ENCODE results near the gene COX15.

DNA sequence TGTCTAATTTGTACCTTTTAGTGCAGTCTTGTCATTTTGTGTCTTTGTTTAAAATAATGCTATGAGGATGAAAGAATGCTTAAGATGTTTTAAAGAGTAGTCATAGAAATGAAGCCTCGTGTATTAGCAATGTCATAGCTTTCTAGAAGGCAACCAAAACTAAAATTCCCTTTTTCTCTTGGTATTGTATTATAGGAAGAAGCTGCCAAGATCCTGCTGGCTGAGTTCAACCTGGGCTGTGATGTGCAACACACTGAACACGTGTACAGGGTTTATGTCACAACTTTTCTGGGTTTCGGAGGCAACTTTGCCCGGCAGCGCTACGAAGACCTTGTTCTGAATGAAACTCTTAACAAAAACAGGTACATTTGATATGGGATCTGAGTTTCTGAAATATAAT, 36.2 kb downstream of the COX15 start:
- TF ChIP-seq POLR2A (IDR thresholded peaks at IDR 0.05; ENCODE audit: extremely low read depth, insufficient read length) (no peak), MYC (IDR thresholded peaks at IDR 0.05; ENCODE audit: low read depth, low read length) (no peak), CTCF (IDR thresholded peaks at IDR 0.05; ENCODE audit: low read depth, low read length) (no peak)

Data from NB4 (cell line).